ENCODE results near the gene DNAJC13. TPM values are rescaled to one million over a fixed set of nuclear protein-coding genes. Genes with fewer than 3 reads are reported as not detected.

Gene DNAJC13
- total RNA-seq, 2 experiments from 2014 or later = 29.9 to 32.0 TPM

DNA sequence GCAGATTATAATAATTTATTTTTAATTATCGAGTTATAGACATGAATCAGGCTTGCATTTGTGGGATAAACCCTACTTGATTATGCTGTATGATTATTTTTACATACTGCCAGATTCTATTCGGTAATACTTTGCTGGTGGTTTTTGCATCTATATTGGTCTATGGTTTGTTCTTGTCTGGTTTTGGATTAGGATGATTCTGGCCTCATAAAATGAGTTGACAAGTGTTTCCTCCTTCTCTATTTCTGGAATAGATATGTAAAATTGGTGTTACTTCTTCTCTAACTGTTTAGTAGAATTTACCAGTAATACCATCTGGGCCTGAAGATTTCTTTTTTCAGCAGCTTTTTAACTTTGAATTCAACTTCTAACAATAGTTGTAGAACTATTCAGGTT, 146.8 kb downstream of the DNAJC13 start:
- DNase-seq (no peak), ATAC-seq (no peak)
- Mint-ChIP-seq H3K4me3 (no peak overlapping the region), H3K9me3 (no peaks in the 10 kb centered on the region), H3K4me1 (ENCODE audit: low read depth) (peaks cover 10% of the 10 kb centered on the region), H3K27ac (no peak overlapping the region), H3K36me3 (ENCODE audit: low read depth) (peaks cover 32% of the 10 kb centered on the region), H3K27me3 (no peaks in the 10 kb centered on the region)
- ChIA-PET CTCF (no interaction called here), POLR2A (no interaction called here)
- TF ChIP-seq, protein P1, sequence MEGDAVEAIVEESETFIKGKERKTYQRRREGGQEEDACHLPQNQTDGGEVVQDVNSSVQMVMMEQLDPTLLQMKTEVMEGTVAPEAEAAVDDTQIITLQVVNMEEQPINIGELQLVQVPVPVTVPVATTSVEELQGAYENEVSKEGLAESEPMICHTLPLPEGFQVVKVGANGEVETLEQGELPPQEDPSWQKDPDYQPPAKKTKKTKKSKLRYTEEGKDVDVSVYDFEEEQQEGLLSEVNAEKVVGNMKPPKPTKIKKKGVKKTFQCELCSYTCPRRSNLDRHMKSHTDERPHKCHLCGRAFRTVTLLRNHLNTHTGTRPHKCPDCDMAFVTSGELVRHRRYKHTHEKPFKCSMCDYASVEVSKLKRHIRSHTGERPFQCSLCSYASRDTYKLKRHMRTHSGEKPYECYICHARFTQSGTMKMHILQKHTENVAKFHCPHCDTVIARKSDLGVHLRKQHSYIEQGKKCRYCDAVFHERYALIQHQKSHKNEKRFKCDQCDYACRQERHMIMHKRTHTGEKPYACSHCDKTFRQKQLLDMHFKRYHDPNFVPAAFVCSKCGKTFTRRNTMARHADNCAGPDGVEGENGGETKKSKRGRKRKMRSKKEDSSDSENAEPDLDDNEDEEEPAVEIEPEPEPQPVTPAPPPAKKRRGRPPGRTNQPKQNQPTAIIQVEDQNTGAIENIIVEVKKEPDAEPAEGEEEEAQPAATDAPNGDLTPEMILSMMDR (IDR thresholded peaks at IDR 0.05) = no peak
- intact Hi-C loops (cut with micrococcal nuclease) = no loop called here

DNA sequence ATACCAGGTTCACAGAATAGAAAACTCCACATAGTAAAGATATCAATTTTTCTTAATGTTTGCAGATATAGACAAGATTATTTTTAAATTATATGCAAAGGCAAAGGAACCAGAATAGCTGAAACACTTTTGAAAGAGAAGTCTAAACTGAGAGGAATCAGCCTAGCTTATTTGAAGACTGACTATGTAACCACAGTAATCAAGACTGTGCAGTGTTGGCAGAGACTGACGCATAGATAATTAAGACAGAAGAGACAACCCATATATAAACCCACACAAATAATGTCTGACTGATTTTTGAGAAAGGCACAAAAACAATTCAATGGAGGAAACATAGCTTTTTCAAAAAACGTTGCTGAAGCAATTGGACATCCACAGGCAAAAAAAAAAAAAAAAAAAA, 151.1 kb downstream of the DNAJC13 start:
- ChIA-PET POLR2A (no interaction called here), CTCF (interaction anchor here (1.3 to 1.4 kb wide), 2 partner anchors 32 to 73 kb away, joined by 3 read pairs; no protein-coding TSS in a partner anchor)
- no peak for ATAC-seq
- H3K27ac Mint-ChIP-seq = peak overlapping the region; percentile 65
- intact Hi-C loops (cut with micrococcal nuclease) = no loop called here
- TF ChIP-seq, protein P1 (IDR thresholded peaks at IDR 0.05) = no peak
- no peak overlapping the region for H3K4me3 Mint-ChIP-seq
- peaks cover 20% of the 10 kb centered on the region for H3K4me1 Mint-ChIP-seq (ENCODE audit: low read depth)
- DNase-seq = no peak
- peaks cover 51% of the 10 kb centered on the region for H3K36me3 Mint-ChIP-seq (ENCODE audit: low read depth)
- H3K9me3 Mint-ChIP-seq = no peaks in the 10 kb centered on the region
- no peaks in the 10 kb centered on the region for H3K27me3 Mint-ChIP-seq

DNA sequence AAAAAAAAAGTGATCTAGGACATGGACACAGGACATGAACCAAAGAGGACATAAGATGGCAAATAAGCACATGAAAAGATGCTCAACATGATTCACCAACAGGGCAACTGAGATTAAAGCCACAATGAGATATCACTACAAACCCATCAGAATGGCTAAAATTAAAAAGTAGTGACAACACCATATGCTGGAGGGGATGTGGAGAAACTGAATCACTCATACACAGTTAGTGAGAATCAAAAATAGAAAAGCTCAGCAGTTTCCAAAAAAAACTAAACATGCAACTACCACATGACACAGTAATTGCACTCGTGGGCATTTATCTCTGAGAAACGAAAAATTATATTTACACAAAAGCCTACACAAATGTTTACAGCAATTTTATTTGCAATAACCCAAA, 151.9 kb downstream of the DNAJC13 start:
- ChIA-PET CTCF (interaction anchor here (1.4 kb wide), 1 partner anchor 33 kb away, joined by 3 read pairs; no protein-coding TSS in a partner anchor), POLR2A (no interaction called here)
- TF ChIP-seq, protein P1 (IDR thresholded peaks at IDR 0.05) = no peak
- Mint-ChIP-seq H3K9me3 (no peaks in the 10 kb centered on the region), H3K27ac (peak overlapping the region; percentile 65), H3K27me3 (no peaks in the 10 kb centered on the region), H3K4me3 (no peak overlapping the region), H3K36me3 (ENCODE audit: low read depth) (peaks cover 50% of the 10 kb centered on the region), H3K4me1 (ENCODE audit: low read depth) (peaks cover 20% of the 10 kb centered on the region)
- DNase-seq (no peak), ATAC-seq (peak; percentile 87)
- intact Hi-C loops (cut with micrococcal nuclease) = no loop called here

DNA sequence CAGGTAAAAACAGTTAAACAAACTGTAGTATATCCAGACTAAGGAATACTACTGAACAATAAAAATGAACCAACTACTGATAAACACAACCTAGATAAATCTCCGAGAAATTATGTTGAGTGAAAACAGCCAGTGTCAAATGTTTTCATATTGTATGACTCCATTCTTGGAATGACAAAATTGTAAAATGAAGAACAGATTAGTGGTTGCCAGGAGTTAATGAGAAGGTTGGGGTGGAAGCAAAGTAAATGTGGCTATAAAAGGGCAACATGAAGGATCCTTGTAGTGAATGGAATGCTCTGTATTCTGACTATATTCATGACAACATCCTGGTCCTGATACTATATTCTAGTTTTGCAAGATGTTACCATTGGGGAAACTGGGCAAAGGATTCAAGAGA, 152.3 kb downstream of the DNAJC13 start:
- ChIA-PET POLR2A (no interaction called here), CTCF (interaction anchor here (1.2 kb wide), 1 partner anchor 69 kb away, joined by 5 read pairs; no protein-coding TSS in a partner anchor)
- no peaks in the 10 kb centered on the region for H3K27me3 Mint-ChIP-seq

DNA sequence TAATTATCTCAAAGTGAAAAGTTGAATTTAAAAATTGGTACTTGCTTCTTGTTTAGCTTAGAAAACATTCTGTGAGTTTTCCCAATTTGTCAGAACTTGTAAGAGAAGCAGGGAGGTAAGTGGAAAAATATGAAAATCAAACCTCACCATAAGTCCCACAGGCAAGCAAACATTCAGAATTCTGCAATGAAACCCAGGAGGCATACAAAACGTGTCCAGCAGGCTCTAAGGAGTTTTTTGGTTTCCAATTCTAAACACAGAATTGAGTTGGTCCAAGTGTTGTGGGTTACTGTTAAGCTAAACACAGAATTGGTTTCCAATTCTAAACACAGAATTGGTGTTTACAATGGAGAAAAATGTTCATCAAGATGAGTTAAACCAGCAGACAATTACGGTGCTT, 152.7 kb downstream of the DNAJC13 start:
- ATAC-seq (no peak), DNase-seq (no peak)
- ChIA-PET CTCF (interaction anchor here (1.0 to 1.2 kb wide), 2 partner anchors 9 to 69 kb away, joined by 4 to 5 read pairs; no protein-coding TSS in a partner anchor), POLR2A (interaction anchor here (1.2 kb wide), 1 partner anchor 18 kb away, joined by 4 read pairs; no protein-coding TSS in a partner anchor)
- H3K36me3 Mint-ChIP-seq (ENCODE audit: low read depth) = peaks cover 43% of the 10 kb centered on the region
- intact Hi-C loops (cut with micrococcal nuclease) = no loop called here
- no peaks in the 10 kb centered on the region for H3K27me3 Mint-ChIP-seq
- H3K4me1 Mint-ChIP-seq (ENCODE audit: low read depth) = peaks cover 20% of the 10 kb centered on the region
- no peak overlapping the region for H3K4me3 Mint-ChIP-seq
- TF ChIP-seq, protein P1 (IDR thresholded peaks at IDR 0.05) = no peak
- peak overlapping the region; percentile 65 for H3K27ac Mint-ChIP-seq
- H3K9me3 Mint-ChIP-seq = no peaks in the 10 kb centered on the region

More for the DNA sequence above, 152.3 kb downstream of the DNAJC13 start:
- intact Hi-C loops (cut with micrococcal nuclease) = no loop called here
- no peak for DNase-seq
- peaks cover 20% of the 10 kb centered on the region for H3K4me1 Mint-ChIP-seq (ENCODE audit: low read depth)
- ATAC-seq = no peak
- no peak overlapping the region for H3K4me3 Mint-ChIP-seq
- H3K27ac Mint-ChIP-seq = peak overlapping the region; percentile 65
- peaks cover 48% of the 10 kb centered on the region for H3K36me3 Mint-ChIP-seq (ENCODE audit: low read depth)
- TF ChIP-seq, protein P1 (IDR thresholded peaks at IDR 0.05) = no peak
- no peaks in the 10 kb centered on the region for H3K9me3 Mint-ChIP-seq
